Natural killer cell (primary cell): ENCODE data around the gene GADL1. TPM values are rescaled to one million over a fixed set of nuclear protein-coding genes. Genes with fewer than 3 reads are reported as not detected.

ENCODE experiments used
- ATAC-seq, 3 donors: fragments of 150-1000 bp in 2 of 3; fragments of 200-7000 bp in 1 of 3; cut with Tn5 transposase; 1 replicate in 1 of 3; 2 replicates in 2 of 3; pipeline ENCODE4 v1.10.0; 2021; ENCODE audit warnings: mild to moderate bottlenecking in 2 of 3, moderate library complexity in 2 of 3
- DNase-seq, 2 donors: peaks; one replicate each; pipeline versions ENCODE4 v3.0.0 to v3.0.0-alpha.2; 2013 to 2021; ENCODE audit warnings: mixed read lengths in 1 of 2
- H3K27ac ChIP-seq: one replicate; pipeline ENCODE4 v1.5.1; 2013; ENCODE audit warnings: mild to moderate bottlenecking, low read length
- H3K27me3 ChIP-seq: one replicate; pipeline ENCODE4 v1.6.1; 2013; ENCODE audit warnings: low read length; ENCODE audit not compliant: control insufficient read depth, insufficient read depth
- H3K36me3 ChIP-seq: one replicate; pipeline ENCODE4 v1.6.1; 2013; ENCODE audit warnings: low read length; ENCODE audit not compliant: control insufficient read depth, insufficient read depth
- H3K4me1 ChIP-seq: one replicate; pipeline ENCODE4 v1.6.1; 2013; ENCODE audit warnings: low read length; ENCODE audit not compliant: control insufficient read depth, insufficient read depth
- H3K4me3 ChIP-seq: one replicate; pipeline ENCODE4 v1.5.1; 2013; ENCODE audit warnings: low read length
- H3K9me3 ChIP-seq: one replicate; pipeline ENCODE4 v1.6.1; 2013; ENCODE audit warnings: low read length; ENCODE audit not compliant: control insufficient read depth, insufficient read depth
- H3K27ac Mint-ChIP-seq, 2 donors: one replicate each; pipeline ENCODE4 v1.8.0; 2022; ENCODE audit warnings: mild to moderate bottlenecking in 2 of 2, mixed read lengths in 2 of 2, moderate library complexity in 1 of 2
- H3K27me3 Mint-ChIP-seq, 2 donors: one replicate each; pipeline ENCODE4 v1.8.0; 2022; ENCODE audit warnings: low read depth in 2 of 2, mixed read lengths in 2 of 2
- H3K36me3 Mint-ChIP-seq: one replicate; pipeline ENCODE4 v1.8.0; 2022; ENCODE audit warnings: mixed read lengths
- H3K4me1 Mint-ChIP-seq, 2 donors: one replicate each; pipeline ENCODE4 v1.8.0; 2022; ENCODE audit warnings: mixed read lengths in 2 of 2
- H3K4me3 Mint-ChIP-seq: one replicate; pipeline ENCODE4 v1.8.0; 2022; ENCODE audit warnings: mild to moderate bottlenecking, moderate library complexity, mixed read lengths
- H3K9me3 Mint-ChIP-seq, 2 donors: one replicate each; pipeline ENCODE4 v1.8.0; 2022; ENCODE audit warnings: mixed read lengths in 2 of 2
- WGBS: methylation state at CpG from one replicate; pipeline ENCODE4 v1.1.7; 2013; ENCODE audit warnings: missing lambda C conversion rate; ENCODE audit not compliant: insufficient coverage; 5-methylcytosine and 5-hydroxymethylcytosine counted together
- intact Hi-C: fragments of 100-400 bp; cut with micrococcal nuclease; formaldehyde crosslinking; loops from one replicate; pipeline ENCODE4 v1.14.2; 2022
- total RNA-seq, 4 donors: library from RNA; stranded (reverse); fragments of 120-200 nt in 1 of 4; gene quantifications; one replicate each; pipeline versions ENCODE4 v1.2.3 to v1.2.4, GENCODE V29; 2013 to 2022
- TF ChIP-seq, protein P1 (sequence below): fragments of 200-600 bp; IDR thresholded peaks from one replicate; pipeline ENCODE4 v1.8.0; 2022; ENCODE audit warnings: antibody characterized with exemption

The GADL1 gene
- total RNA-seq, 3 donors from 2014 or later (not counting 1 experiment from before 2014, with no cell fraction given) = not detected

DNA sequence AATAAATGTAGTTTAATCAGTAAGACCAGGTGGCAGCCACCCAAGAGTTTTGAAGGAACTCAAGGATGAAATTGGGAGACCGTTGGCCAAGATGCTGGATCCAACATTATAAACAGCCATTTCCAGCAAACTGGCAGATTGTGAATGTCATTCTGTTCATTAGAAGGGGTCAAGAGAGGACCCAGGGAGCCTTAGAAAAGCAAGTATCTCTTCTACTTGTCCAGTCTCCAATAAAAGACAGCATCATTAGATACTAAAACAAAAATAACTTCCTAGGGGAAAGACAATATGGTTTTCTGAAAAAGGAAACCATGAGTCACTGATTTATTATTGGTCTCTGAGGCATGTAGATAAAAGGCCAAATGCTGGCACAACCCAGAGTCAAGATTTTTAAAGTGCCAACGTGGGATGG lies 67.9 kb downstream of the GADL1 start:
- H3K27me3 ChIP-seq = no peaks in the 10 kb centered on the region
- Mint-ChIP-seq H3K27me3 (peaks cover 10 to 44% of the 10 kb centered on the region in 2 donors), H3K9me3 (no peaks in the 10 kb centered on the region), H3K4me3 (no peak overlapping the region), H3K36me3 (no peaks in the 10 kb centered on the region), H3K4me1 (no peaks in the 10 kb centered on the region), H3K27ac (no peak overlapping the region)
- no peaks in the 10 kb centered on the region for H3K36me3 ChIP-seq
- TF ChIP-seq, protein P1, sequence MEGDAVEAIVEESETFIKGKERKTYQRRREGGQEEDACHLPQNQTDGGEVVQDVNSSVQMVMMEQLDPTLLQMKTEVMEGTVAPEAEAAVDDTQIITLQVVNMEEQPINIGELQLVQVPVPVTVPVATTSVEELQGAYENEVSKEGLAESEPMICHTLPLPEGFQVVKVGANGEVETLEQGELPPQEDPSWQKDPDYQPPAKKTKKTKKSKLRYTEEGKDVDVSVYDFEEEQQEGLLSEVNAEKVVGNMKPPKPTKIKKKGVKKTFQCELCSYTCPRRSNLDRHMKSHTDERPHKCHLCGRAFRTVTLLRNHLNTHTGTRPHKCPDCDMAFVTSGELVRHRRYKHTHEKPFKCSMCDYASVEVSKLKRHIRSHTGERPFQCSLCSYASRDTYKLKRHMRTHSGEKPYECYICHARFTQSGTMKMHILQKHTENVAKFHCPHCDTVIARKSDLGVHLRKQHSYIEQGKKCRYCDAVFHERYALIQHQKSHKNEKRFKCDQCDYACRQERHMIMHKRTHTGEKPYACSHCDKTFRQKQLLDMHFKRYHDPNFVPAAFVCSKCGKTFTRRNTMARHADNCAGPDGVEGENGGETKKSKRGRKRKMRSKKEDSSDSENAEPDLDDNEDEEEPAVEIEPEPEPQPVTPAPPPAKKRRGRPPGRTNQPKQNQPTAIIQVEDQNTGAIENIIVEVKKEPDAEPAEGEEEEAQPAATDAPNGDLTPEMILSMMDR = no peak
- no peaks in the 10 kb centered on the region for H3K4me1 ChIP-seq
- H3K9me3 ChIP-seq = no peaks in the 10 kb centered on the region
- DNase-seq = no peak
- ATAC-seq = no peak
- no peak overlapping the region for H3K4me3 ChIP-seq
- WGBS = 93% methylated on average over 1 of the region's 2 CpGs
- H3K27ac ChIP-seq = no peak overlapping the region
- intact Hi-C loops = no loop called here

DNA sequence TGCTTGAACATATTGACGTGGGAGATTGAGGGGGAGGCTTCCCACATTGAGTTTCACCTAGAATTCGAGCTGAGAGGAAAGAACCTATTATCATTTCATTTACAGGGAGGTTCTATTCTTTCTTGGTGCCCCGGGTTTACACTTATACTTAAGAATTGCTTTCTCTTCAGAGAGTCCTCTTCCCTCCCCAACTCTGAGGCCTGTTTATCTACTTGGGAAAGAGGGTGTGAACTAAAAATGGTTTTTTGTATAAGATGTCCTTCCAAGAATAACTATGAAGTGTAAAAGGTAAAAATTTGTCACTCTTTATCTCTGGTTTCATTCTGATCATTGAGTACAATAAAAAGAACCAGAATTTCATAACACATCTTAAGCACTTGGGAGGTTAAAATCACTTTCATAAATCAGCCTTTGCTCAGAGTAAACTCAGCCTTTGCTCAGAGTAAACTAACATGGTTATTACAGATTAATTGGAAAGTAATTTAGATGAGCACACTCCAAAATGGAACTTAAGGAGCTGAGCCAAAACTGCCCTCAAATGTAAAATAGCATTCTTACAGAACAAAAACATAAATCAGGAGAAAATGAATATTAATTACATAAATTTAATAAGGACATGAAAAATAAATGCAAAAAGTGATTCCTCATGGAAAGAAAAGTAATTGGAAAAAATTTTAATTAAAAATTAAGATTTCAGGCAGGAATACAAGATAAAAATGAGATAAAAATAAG lies 75.2 kb downstream of the GADL1 start:
- Histone ChIP-seq H3K4me1 (no peaks in the 10 kb centered on the region), H3K27me3 (no peaks in the 10 kb centered on the region), H3K27ac (no peak overlapping the region), H3K36me3 (no peaks in the 10 kb centered on the region), H3K4me3 (no peak overlapping the region), H3K9me3 (no peaks in the 10 kb centered on the region)
- no peaks in the 10 kb centered on the region for H3K4me1 Mint-ChIP-seq
- no peak for ATAC-seq
- H3K27me3 Mint-ChIP-seq = peaks cover 11 to 33% of the 10 kb centered on the region in 2 donors
- 93% methylated on average over 2 of the region's 3 CpGs for WGBS
- DNase-seq = no peak
- no peaks in the 10 kb centered on the region for H3K9me3 Mint-ChIP-seq
- intact Hi-C loops = no loop called here
- TF ChIP-seq, protein P1 = no peak
- H3K36me3 Mint-ChIP-seq = no peaks in the 10 kb centered on the region
- no peak overlapping the region for H3K4me3 Mint-ChIP-seq
- no peak overlapping the region for H3K27ac Mint-ChIP-seq

DNA sequence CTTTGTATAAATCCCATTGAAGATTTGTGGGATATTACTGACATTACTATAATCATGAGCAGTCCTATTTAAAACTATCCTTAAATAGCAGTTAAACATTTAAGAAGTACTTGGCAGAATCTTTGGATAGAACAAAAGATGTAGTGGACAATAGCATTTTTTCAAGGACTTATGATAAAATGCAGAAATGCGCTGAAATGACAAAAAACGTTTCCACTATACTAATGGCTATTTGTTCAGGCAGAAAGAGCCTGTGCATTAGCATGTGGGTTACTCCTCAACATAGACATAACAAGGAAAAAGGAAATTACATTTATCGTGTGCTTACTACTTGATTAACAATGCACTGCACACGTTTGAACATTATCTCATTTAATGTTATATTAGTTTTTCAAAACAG lies 80.7 kb downstream of the GADL1 start:
- H3K9me3 ChIP-seq = no peaks in the 10 kb centered on the region
- 92% methylated on average over 2 of the region's 4 CpGs for WGBS
- TF ChIP-seq, protein P1 = no peak
- Mint-ChIP-seq H3K9me3 (no peaks in the 10 kb centered on the region), H3K36me3 (no peaks in the 10 kb centered on the region), H3K4me1 (peaks cover 15 to 18% of the 10 kb centered on the region in 2 donors), H3K4me3 (no peak overlapping the region), H3K27ac (no peak overlapping the region), H3K27me3 (peaks cover 4 to 12% of the 10 kb centered on the region in 2 donors)
- ATAC-seq (no peak), DNase-seq (no peak)
- no peaks in the 10 kb centered on the region for H3K36me3 ChIP-seq
- H3K4me3 ChIP-seq = no peak overlapping the region
- H3K27me3 ChIP-seq = no peaks in the 10 kb centered on the region
- no peak overlapping the region for H3K27ac ChIP-seq
- intact Hi-C loops = no loop called here
- no peaks in the 10 kb centered on the region for H3K4me1 ChIP-seq
